Lower leg skin (tissue), 3 donors: ENCODE measurements around the gene MEST.

Experiments used
- POLR2A ChIP-seq, 2 donors: fragments of 450-650 bp; IDR thresholded peaks; one replicate each; pipeline ENCODE4 v1.6.1; 2016 to 2017; ENCODE audit warnings: antibody characterized with exemption in 2 of 2, mild to moderate bottlenecking in 1 of 2, moderate library complexity in 1 of 2
- TF ChIP-seq, protein P1 (sequence below), 3 donors: fragments of 450-650 bp; IDR thresholded peaks; one replicate each; pipeline ENCODE4 v1.5.1; 2016; ENCODE audit warnings: antibody characterized with exemption in 3 of 3, mild to moderate bottlenecking in 3 of 3, moderate library complexity in 2 of 3

DNA sequence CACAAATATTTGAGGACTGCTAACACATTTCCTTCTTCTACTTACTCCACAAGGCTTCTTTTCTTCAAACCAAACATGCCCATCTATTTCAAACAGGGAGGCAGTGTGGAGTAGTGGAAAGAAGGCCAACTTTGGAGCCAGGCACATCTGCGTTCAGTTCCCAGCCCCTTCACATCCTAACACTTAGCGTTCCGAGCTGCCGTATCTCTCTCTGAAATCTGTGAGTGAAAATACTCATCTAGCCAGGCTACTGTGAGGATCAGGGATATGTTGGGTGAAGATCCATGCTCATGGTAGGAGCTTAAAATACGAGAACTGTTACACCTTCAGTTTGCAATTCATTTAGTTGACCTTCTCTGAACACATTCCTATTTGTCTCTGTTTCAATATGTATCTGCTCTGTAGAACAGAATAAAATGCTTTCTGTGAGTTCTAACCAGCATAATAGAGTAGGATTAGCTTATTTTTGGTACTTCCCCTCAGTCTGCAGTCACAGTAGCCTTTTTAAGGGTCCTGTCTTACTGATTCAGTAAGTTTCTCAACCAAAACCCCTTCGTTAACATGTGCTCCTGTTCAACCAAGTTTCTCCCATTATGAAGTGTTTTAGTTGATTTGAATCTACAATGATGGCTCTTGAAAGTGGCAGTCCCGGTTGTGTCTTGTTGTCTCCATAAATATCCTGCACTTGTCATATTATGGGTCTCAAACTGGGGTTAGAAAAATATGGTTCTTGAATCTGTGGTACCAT, 3.3 kb upstream of the MEST start:
- no peak for TF ChIP-seq POLR2A (IDR thresholded peaks at IDR 0.05)
- TF ChIP-seq, protein P1, sequence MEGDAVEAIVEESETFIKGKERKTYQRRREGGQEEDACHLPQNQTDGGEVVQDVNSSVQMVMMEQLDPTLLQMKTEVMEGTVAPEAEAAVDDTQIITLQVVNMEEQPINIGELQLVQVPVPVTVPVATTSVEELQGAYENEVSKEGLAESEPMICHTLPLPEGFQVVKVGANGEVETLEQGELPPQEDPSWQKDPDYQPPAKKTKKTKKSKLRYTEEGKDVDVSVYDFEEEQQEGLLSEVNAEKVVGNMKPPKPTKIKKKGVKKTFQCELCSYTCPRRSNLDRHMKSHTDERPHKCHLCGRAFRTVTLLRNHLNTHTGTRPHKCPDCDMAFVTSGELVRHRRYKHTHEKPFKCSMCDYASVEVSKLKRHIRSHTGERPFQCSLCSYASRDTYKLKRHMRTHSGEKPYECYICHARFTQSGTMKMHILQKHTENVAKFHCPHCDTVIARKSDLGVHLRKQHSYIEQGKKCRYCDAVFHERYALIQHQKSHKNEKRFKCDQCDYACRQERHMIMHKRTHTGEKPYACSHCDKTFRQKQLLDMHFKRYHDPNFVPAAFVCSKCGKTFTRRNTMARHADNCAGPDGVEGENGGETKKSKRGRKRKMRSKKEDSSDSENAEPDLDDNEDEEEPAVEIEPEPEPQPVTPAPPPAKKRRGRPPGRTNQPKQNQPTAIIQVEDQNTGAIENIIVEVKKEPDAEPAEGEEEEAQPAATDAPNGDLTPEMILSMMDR (IDR thresholded peaks at IDR 0.05): no peak
